ENCODE data around the gene PFKP.
A peak's percentile ranks its signal among the peaks of the same experiment; 100 is the strongest.

Gene PFKP

GRCh38 chr10:3071405-3072198 is 4.3 kb downstream of the PFKP start:
- no peak for TF ChIP-seq POLR2A (IDR thresholded peaks at IDR 0.05; ENCODE audit: low read depth, low read length)
- DNase-seq (ENCODE audit: insufficient read length, low spot score) (peak; percentile 91), FAIRE-seq (peak; percentile 70)

- FAIRE-seq (no peak), DNase-seq (ENCODE audit: insufficient read length, low spot score) (no peak)
- TF ChIP-seq POLR2A (IDR thresholded peaks at IDR 0.05; ENCODE audit: low read depth, low read length): no peak
These were observed 5.5 kb downstream of the PFKP start for GRCh38 chr10:3072641-3073360.

DNA sequence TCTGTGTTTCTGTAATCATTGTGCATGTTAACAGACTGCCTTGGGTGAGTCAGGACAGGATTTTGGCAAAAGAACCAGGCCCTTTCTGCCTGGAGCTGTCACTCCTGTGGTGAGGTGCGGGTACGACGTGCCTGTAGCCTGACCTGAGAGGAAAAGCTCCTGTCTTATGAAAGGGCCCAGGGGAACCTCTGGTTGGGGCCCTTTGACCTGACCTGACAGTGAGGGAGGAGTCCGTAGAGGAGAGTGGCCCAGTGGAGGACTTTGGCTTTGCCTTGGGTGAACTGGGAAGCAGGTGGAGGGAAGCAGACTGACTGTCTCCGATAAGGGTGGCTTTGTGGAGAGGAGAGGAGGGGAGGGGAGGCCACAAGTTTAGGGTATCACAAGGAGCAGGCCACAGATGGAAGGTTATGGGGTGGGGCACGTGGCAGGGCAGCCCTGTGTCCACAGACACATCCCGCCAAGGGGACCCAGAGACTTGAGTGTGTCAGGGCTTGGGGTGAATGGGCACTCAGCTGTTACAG is 6.9 kb downstream of the PFKP start:
- no peak for TF ChIP-seq POLR2A (IDR thresholded peaks at IDR 0.05; ENCODE audit: low read depth, low read length)
- DNase-seq (ENCODE audit: insufficient read length, low spot score) (no peak), FAIRE-seq (no peak)

DNA sequence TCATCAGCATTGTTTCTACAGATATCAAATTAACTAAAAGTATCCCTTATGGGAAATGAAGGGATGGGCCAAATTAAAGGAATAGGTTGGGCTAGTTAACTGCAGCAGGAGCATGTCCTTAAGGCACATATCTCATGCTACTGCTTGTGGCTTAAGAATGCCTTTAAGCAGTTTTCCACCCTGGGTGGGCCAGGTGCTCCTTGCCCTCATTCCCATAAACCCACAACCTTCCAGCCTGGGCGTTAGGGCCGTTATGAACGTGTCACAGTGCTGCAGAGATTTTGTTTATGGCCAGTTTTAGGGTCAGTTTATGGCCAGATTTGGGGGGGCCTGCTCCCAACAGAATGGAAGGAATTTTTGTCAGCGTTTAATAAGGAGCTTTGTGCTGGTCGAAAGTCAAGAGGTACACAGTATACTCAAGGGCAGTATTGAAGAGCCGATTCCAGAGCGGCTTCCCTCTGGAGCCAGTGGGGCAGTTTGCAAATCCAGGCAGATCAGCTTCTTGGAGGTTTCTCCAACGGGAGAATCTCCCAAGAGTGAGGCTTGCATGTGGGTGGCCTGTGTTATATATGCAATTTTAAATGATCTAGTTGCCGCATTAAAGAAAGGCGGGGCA is 7.7 kb downstream of the PFKP start:
- TF ChIP-seq POLR2A (IDR thresholded peaks at IDR 0.05; ENCODE audit: low read depth, low read length): no peak
- no peak for DNase-seq (ENCODE audit: insufficient read length, low spot score)
- FAIRE-seq: no peak

- no peak for TF ChIP-seq POLR2A (IDR thresholded peaks at IDR 0.05; ENCODE audit: low read depth, low read length)
- DNase-seq (ENCODE audit: insufficient read length, low spot score): no peak
- FAIRE-seq: no peak
These were observed 8.8 kb downstream of the PFKP start for GRCh38 chr10:3076138-3076537.

- DNase-seq (ENCODE audit: insufficient read length, low spot score) (no peak), FAIRE-seq (no peak)
- no peak for TF ChIP-seq POLR2A (IDR thresholded peaks at IDR 0.05; ENCODE audit: low read depth, low read length)
These were observed 10.2 kb downstream of the PFKP start for GRCh38 chr10:3077509-3077908.

- no peak for TF ChIP-seq POLR2A (IDR thresholded peaks at IDR 0.05; ENCODE audit: low read depth, low read length)
- no peak for DNase-seq (ENCODE audit: insufficient read length, low spot score)
- no peak for FAIRE-seq
These were observed 10.7 kb downstream of the PFKP start for GRCh38 chr10:3077940-3078630.

GRCh38 chr10:3081383-3081981 is 14.1 kb downstream of the PFKP start:
- FAIRE-seq (no peak), DNase-seq (ENCODE audit: insufficient read length, low spot score) (no peak)
- TF ChIP-seq POLR2A (IDR thresholded peaks at IDR 0.05; ENCODE audit: low read depth, low read length): no peak

DNA sequence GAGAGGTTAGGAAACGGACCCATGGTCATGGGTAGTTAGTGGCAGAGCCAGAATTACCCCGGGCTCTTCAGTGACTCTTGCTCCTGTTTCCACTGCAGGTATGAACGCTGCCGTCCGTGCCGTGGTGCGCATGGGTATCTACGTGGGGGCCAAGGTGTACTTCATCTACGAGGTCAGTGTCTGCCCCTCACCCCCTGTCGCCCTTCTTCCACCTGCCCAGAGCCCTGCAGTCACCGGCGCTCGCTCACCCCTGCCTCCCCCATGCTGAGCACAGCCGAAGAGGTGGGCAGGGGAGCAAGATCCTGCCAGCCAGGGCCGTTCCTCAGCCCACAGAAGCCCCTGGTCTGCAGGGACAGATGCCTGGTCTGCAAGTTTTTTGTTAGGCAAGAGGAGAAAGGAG is 14.9 kb downstream of the PFKP start:
- FAIRE-seq: no peak
- TF ChIP-seq POLR2A (IDR thresholded peaks at IDR 0.05; ENCODE audit: low read depth, low read length): no peak
- DNase-seq (ENCODE audit: insufficient read length, low spot score): no peak

- TF ChIP-seq POLR2A (IDR thresholded peaks at IDR 0.05; ENCODE audit: low read depth, low read length): no peak
- no peak for FAIRE-seq
- DNase-seq (ENCODE audit: insufficient read length, low spot score): no peak
These were observed 18.6 kb downstream of the PFKP start for GRCh38 chr10:3085785-3086567.

DNA sequence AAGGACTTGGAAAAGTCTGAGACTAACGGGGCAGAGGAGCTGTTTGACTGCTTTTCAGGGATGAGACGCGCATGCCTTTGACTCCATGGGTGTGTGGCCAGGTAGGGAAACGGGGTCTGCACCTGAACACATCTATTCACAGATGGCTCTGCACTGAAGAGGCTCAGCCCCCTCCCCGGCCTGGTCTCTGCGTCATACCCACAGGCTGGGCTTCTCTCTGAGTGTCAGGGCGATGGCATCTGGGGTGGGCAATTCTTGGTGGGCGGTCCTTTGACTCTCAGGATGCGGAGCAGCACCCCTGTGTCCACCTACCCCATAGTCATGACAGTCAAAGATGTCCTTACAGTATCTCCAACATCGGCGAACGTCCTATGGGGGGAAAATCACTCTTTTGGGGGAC is 23.0 kb downstream of the PFKP start:
- no peak for TF ChIP-seq POLR2A (IDR thresholded peaks at IDR 0.05; ENCODE audit: low read depth, low read length)
- FAIRE-seq (no peak), DNase-seq (ENCODE audit: insufficient read length, low spot score) (no peak)

GRCh38 chr10:3090914-3091787 is 23.8 kb downstream of the PFKP start:
- FAIRE-seq (no peak), DNase-seq (ENCODE audit: insufficient read length, low spot score) (no peak)
- TF ChIP-seq POLR2A (IDR thresholded peaks at IDR 0.05; ENCODE audit: low read depth, low read length): no peak
